ENCODE data around the gene IL1RAPL1.

IL1RAPL1 gene

GRCh38 chrX:29788991-29789699 lies 1201.9 kb downstream of the IL1RAPL1 start:
- ChIA-PET POLR2A (no interaction called here), CTCF (no interaction called here)
- WGBS (ENCODE audit: insufficient coverage): 93% methylated on average over 2 of the region's 4 CpGs
- DNase-seq: no peak
- Histone ChIP-seq H3K4me1 (ENCODE audit: control extremely low read depth in 1 of 4, control insufficient read depth in 4 of 4, insufficient read depth in 4 of 4, low read length in 3 of 4) (no peaks in the 10 kb centered on the region), H3K27me3 (replicated peaks in 2 of 5; ENCODE audit: control insufficient read depth in 4 of 5, insufficient read depth in 5 of 5, low read length in 4 of 5) (no peaks in the 10 kb centered on the region), H3K9me3 (ENCODE audit: control extremely low read depth in 1 of 5, control insufficient read depth in 4 of 5, insufficient read depth in 2 of 5, low read depth in 1 of 5, low read length in 4 of 5) (no peaks in the 10 kb centered on the region), H3K36me3 (ENCODE audit: control insufficient read depth in 4 of 4, insufficient read depth in 4 of 4, low read length in 3 of 4) (no peaks in the 10 kb centered on the region), H3K4me3 (ENCODE audit: control insufficient read depth in 1 of 7, extremely low read depth in 1 of 7, insufficient read depth in 4 of 7, low read depth in 2 of 7, low read length in 6 of 7) (no peak overlapping the region), H3K27ac (ENCODE audit: insufficient read depth in 1 of 2, low read depth in 1 of 2, low read length in 2 of 2, poor library complexity in 1 of 2, severe bottlenecking in 2 of 2) (no peak overlapping the region)

- Histone ChIP-seq H3K9me3 (ENCODE audit: control extremely low read depth in 1 of 5, control insufficient read depth in 4 of 5, insufficient read depth in 2 of 5, low read depth in 1 of 5, low read length in 4 of 5) (no peaks in the 10 kb centered on the region), H3K27ac (ENCODE audit: insufficient read depth in 1 of 2, low read depth in 1 of 2, low read length in 2 of 2, poor library complexity in 1 of 2, severe bottlenecking in 2 of 2) (no peak overlapping the region), H3K36me3 (ENCODE audit: control insufficient read depth in 4 of 4, insufficient read depth in 4 of 4, low read length in 3 of 4) (no peaks in the 10 kb centered on the region), H3K4me1 (ENCODE audit: control extremely low read depth in 1 of 4, control insufficient read depth in 4 of 4, insufficient read depth in 4 of 4, low read length in 3 of 4) (no peaks in the 10 kb centered on the region), H3K27me3 (replicated peaks in 2 of 5; ENCODE audit: control insufficient read depth in 4 of 5, insufficient read depth in 5 of 5, low read length in 4 of 5) (no peaks in the 10 kb centered on the region), H3K4me3 (ENCODE audit: control insufficient read depth in 1 of 7, extremely low read depth in 1 of 7, insufficient read depth in 4 of 7, low read depth in 2 of 7, low read length in 6 of 7) (no peak overlapping the region)
- DNase-seq: no peak
- ChIA-PET POLR2A (no interaction called here), CTCF (no interaction called here)
- 71% methylated on average over 1 of the region's 5 CpGs for WGBS (ENCODE audit: insufficient coverage)
These were observed 1205.1 kb downstream of the IL1RAPL1 start for GRCh38 chrX:29792335-29792734.

- Histone ChIP-seq H3K4me3 (ENCODE audit: control insufficient read depth in 1 of 7, extremely low read depth in 1 of 7, insufficient read depth in 4 of 7, low read depth in 2 of 7, low read length in 6 of 7) (no peak overlapping the region), H3K36me3 (ENCODE audit: control insufficient read depth in 4 of 4, insufficient read depth in 4 of 4, low read length in 3 of 4) (no peaks in the 10 kb centered on the region), H3K27ac (ENCODE audit: insufficient read depth in 1 of 2, low read depth in 1 of 2, low read length in 2 of 2, poor library complexity in 1 of 2, severe bottlenecking in 2 of 2) (no peak overlapping the region), H3K9me3 (ENCODE audit: control extremely low read depth in 1 of 5, control insufficient read depth in 4 of 5, insufficient read depth in 2 of 5, low read depth in 1 of 5, low read length in 4 of 5) (no peaks in the 10 kb centered on the region), H3K27me3 (replicated peaks in 2 of 5; ENCODE audit: control insufficient read depth in 4 of 5, insufficient read depth in 5 of 5, low read length in 4 of 5) (no peaks in the 10 kb centered on the region), H3K4me1 (ENCODE audit: control extremely low read depth in 1 of 4, control insufficient read depth in 4 of 4, insufficient read depth in 4 of 4, low read length in 3 of 4) (no peaks in the 10 kb centered on the region)
- no peak for DNase-seq
- WGBS (ENCODE audit: insufficient coverage): 37% methylated on average over 2 of the region's 2 CpGs
- CTCF ChIA-PET: no interaction called here
- POLR2A ChIA-PET: no interaction called here
These were observed 1209.9 kb downstream of the IL1RAPL1 start for GRCh38 chrX:29797156-29797555.

- no peaks in the 10 kb centered on the region for H3K4me1 ChIP-seq (ENCODE audit: control extremely low read depth in 1 of 4, control insufficient read depth in 4 of 4, insufficient read depth in 4 of 4, low read length in 3 of 4)
- H3K27me3 ChIP-seq (replicated peaks in 2 of 5; ENCODE audit: control insufficient read depth in 4 of 5, insufficient read depth in 5 of 5, low read length in 4 of 5): no peaks in the 10 kb centered on the region
- POLR2A ChIA-PET: no interaction called here
- no peak overlapping the region for H3K4me3 ChIP-seq (ENCODE audit: control insufficient read depth in 1 of 7, extremely low read depth in 1 of 7, insufficient read depth in 4 of 7, low read depth in 2 of 7, low read length in 6 of 7)
- 100% methylated on average over 1 of the region's 2 CpGs for WGBS (ENCODE audit: insufficient coverage)
- no peaks in the 10 kb centered on the region for H3K36me3 ChIP-seq (ENCODE audit: control insufficient read depth in 4 of 4, insufficient read depth in 4 of 4, low read length in 3 of 4)
- H3K9me3 ChIP-seq (ENCODE audit: control extremely low read depth in 1 of 5, control insufficient read depth in 4 of 5, insufficient read depth in 2 of 5, low read depth in 1 of 5, low read length in 4 of 5): no peaks in the 10 kb centered on the region
- no peak overlapping the region for H3K27ac ChIP-seq (ENCODE audit: insufficient read depth in 1 of 2, low read depth in 1 of 2, low read length in 2 of 2, poor library complexity in 1 of 2, severe bottlenecking in 2 of 2)
- DNase-seq: no peak
- CTCF ChIA-PET: no interaction called here
These were observed 1211.2 kb downstream of the IL1RAPL1 start for GRCh38 chrX:29798469-29798868.

- no peaks in the 10 kb centered on the region for H3K4me1 ChIP-seq (ENCODE audit: control extremely low read depth in 1 of 4, control insufficient read depth in 4 of 4, insufficient read depth in 4 of 4, low read length in 3 of 4)
- H3K27ac ChIP-seq (ENCODE audit: insufficient read depth in 1 of 2, low read depth in 1 of 2, low read length in 2 of 2, poor library complexity in 1 of 2, severe bottlenecking in 2 of 2): no peak overlapping the region
- H3K4me3 ChIP-seq (ENCODE audit: control insufficient read depth in 1 of 7, extremely low read depth in 1 of 7, insufficient read depth in 4 of 7, low read depth in 2 of 7, low read length in 6 of 7): no peak overlapping the region
- ChIA-PET POLR2A (no interaction called here), CTCF (no interaction called here)
- peaks cover 0 to 1% (median 0%) of the 10 kb centered on the region in 5 experiments for H3K9me3 ChIP-seq (ENCODE audit: control extremely low read depth in 1 of 5, control insufficient read depth in 4 of 5, insufficient read depth in 2 of 5, low read depth in 1 of 5, low read length in 4 of 5)
- H3K36me3 ChIP-seq (ENCODE audit: control insufficient read depth in 4 of 4, insufficient read depth in 4 of 4, low read length in 3 of 4): no peaks in the 10 kb centered on the region
- no peak for DNase-seq
- no peaks in the 10 kb centered on the region for H3K27me3 ChIP-seq (replicated peaks in 2 of 5; ENCODE audit: control insufficient read depth in 4 of 5, insufficient read depth in 5 of 5, low read length in 4 of 5)
These were observed 1225.9 kb downstream of the IL1RAPL1 start for GRCh38 chrX:29813174-29813573.

- Histone ChIP-seq H3K4me1 (ENCODE audit: control extremely low read depth in 1 of 4, control insufficient read depth in 4 of 4, insufficient read depth in 4 of 4, low read length in 3 of 4) (no peaks in the 10 kb centered on the region), H3K36me3 (ENCODE audit: control insufficient read depth in 4 of 4, insufficient read depth in 4 of 4, low read length in 3 of 4) (no peaks in the 10 kb centered on the region), H3K4me3 (ENCODE audit: control insufficient read depth in 1 of 7, extremely low read depth in 1 of 7, insufficient read depth in 4 of 7, low read depth in 2 of 7, low read length in 6 of 7) (no peak overlapping the region), H3K9me3 (ENCODE audit: control extremely low read depth in 1 of 5, control insufficient read depth in 4 of 5, insufficient read depth in 2 of 5, low read depth in 1 of 5, low read length in 4 of 5) (no peaks in the 10 kb centered on the region), H3K27me3 (replicated peaks in 2 of 5; ENCODE audit: control insufficient read depth in 4 of 5, insufficient read depth in 5 of 5, low read length in 4 of 5) (no peaks in the 10 kb centered on the region), H3K27ac (ENCODE audit: insufficient read depth in 1 of 2, low read depth in 1 of 2, low read length in 2 of 2, poor library complexity in 1 of 2, severe bottlenecking in 2 of 2) (no peak overlapping the region)
- ChIA-PET CTCF (no interaction called here), POLR2A (no interaction called here)
- 79% methylated on average over 4 of the region's 6 CpGs for WGBS (ENCODE audit: insufficient coverage)
- no peak for DNase-seq
These were observed 1237.1 kb downstream of the IL1RAPL1 start for GRCh38 chrX:29824176-29824906.

GRCh38 chrX:29826742-29827141 lies 1239.5 kb downstream of the IL1RAPL1 start:
- 100% methylated on average over 1 of the region's 5 CpGs for WGBS (ENCODE audit: insufficient coverage)
- Histone ChIP-seq H3K36me3 (ENCODE audit: control insufficient read depth in 4 of 4, insufficient read depth in 4 of 4, low read length in 3 of 4) (no peaks in the 10 kb centered on the region), H3K27ac (ENCODE audit: insufficient read depth in 1 of 2, low read depth in 1 of 2, low read length in 2 of 2, poor library complexity in 1 of 2, severe bottlenecking in 2 of 2) (no peak overlapping the region), H3K4me3 (ENCODE audit: control insufficient read depth in 1 of 7, extremely low read depth in 1 of 7, insufficient read depth in 4 of 7, low read depth in 2 of 7, low read length in 6 of 7) (no peak overlapping the region), H3K9me3 (ENCODE audit: control extremely low read depth in 1 of 5, control insufficient read depth in 4 of 5, insufficient read depth in 2 of 5, low read depth in 1 of 5, low read length in 4 of 5) (no peaks in the 10 kb centered on the region), H3K27me3 (replicated peaks in 2 of 5; ENCODE audit: control insufficient read depth in 4 of 5, insufficient read depth in 5 of 5, low read length in 4 of 5) (no peaks in the 10 kb centered on the region), H3K4me1 (ENCODE audit: control extremely low read depth in 1 of 4, control insufficient read depth in 4 of 4, insufficient read depth in 4 of 4, low read length in 3 of 4) (no peaks in the 10 kb centered on the region)
- ChIA-PET POLR2A (no interaction called here), CTCF (no interaction called here)
- no peak for DNase-seq
